Left lung (tissue), 10 donors: Measurements from ENCODE around the gene NGB. TPM values are rescaled to one million over a fixed set of nuclear protein-coding genes. Genes with fewer than 3 reads are reported as not detected.

Experiments used
- ATAC-seq: fragments of 200-7000 bp; cut with Tn5 transposase; one replicate; pipeline ENCODE4 v1.9.1; 2020; ENCODE audit warnings: moderate library complexity
- DNase-seq, 4 donors: peaks; one replicate each; pipeline ENCODE4 v3.0.0-alpha.2; 2013 to 2020
- H3K27ac ChIP-seq, 2 donors: fragments of 200-600 bp; sonication (generic) in 1 of 2; one replicate each; pipeline versions ENCODE4 v1.5.0 to v1.8.0; 2020 to 2021
- H3K27me3 ChIP-seq, 2 donors: fragments of 200-600 bp; sonication (generic) in 1 of 2; one replicate each; pipeline versions ENCODE4 v1.5.0 to v1.8.0; 2020 to 2021
- H3K36me3 ChIP-seq, 2 donors: fragments of 200-600 bp; sonication (generic) in 1 of 2; one replicate each; pipeline versions ENCODE4 v1.5.0 to v1.8.0; 2020 to 2021
- H3K4me1 ChIP-seq, 2 donors: fragments of 200-600 bp; one replicate each; pipeline ENCODE4 v1.8.0; 2021
- H3K4me3 ChIP-seq, 2 donors: fragments of 200-600 bp; sonication (generic) in 1 of 2; one replicate each; pipeline versions ENCODE4 v1.5.0 to v1.8.0; 2020 to 2021; ENCODE audit warnings: mild to moderate bottlenecking in 1 of 2
- H3K9me3 ChIP-seq, 2 donors: fragments of 200-600 bp; sonication (generic) in 1 of 2; one replicate each; pipeline versions ENCODE4 v1.5.0 to v1.8.0; 2020 to 2021
- CTCF ChIP-seq, 2 donors: fragments of 200-600 bp; sonication (generic) in 1 of 2; IDR thresholded peaks; one replicate each; pipeline versions ENCODE4 v1.5.0 to v1.8.0; 2021; ENCODE audit warnings: antibody characterized with exemption in 2 of 2
- intact Hi-C, 2 donors: fragments of 100-400 bp; cut with DNase I; formaldehyde crosslinking; loops; one replicate each; pipeline versions ENCODE4 v1.11.2 to v1.14.2; 2022
- polyA plus RNA-seq, 6 donors: library from polyadenylated mRNA; unstranded; fragments of 120-200 nt; gene quantifications; one replicate each; pipeline ENCODE4 v1.2.1, GENCODE V29; 2013; ENCODE audit not compliant: insufficient read length in 6 of 6
- total RNA-seq, 2 donors: library from RNA; stranded (reverse); fragmentation: NEBNext Ultra II Directional; extraction: Animal tissue kit (Norgen Biotek cat#: 25700); gene quantifications; one replicate each; pipeline ENCODE4 v1.2.1, GENCODE V29; 2021
- donor health status: DM: no; HTN: yes; CAD: no.
- donor health status: DM: no; HTN: no; CAD: no.

The NGB gene
- total and polyA plus RNA-seq, 8 donors, result not detected

GRCh38 chr14:77230914-77231313 lies 40.1 kb downstream of the NGB start:
- Histone ChIP-seq H3K9me3 (peaks cover 0 to 2% of the 10 kb centered on the region in 2 donors), H3K27me3 (no peaks in the 10 kb centered on the region), H3K36me3 (no peaks in the 10 kb centered on the region), H3K4me3 (no peak overlapping the region), H3K27ac (no peak overlapping the region), H3K4me1 (no peaks in the 10 kb centered on the region)
- DNase-seq (no peak), ATAC-seq (no peak)
- intact Hi-C loops, result no loop called here
- no peak for TF ChIP-seq CTCF (IDR thresholded peaks at IDR 0.05)

GRCh38 chr14:77228056-77228455 lies 43.0 kb downstream of the NGB start:
- intact Hi-C loops, result no loop called here
- DNase-seq (no peak), ATAC-seq (no peak)
- Histone ChIP-seq H3K36me3 (no peaks in the 10 kb centered on the region), H3K27me3 (peaks cover 0 to 8% of the 10 kb centered on the region in 2 donors), H3K4me3 (no peak overlapping the region), H3K9me3 (peaks cover 0 to 2% of the 10 kb centered on the region in 2 donors), H3K27ac (no peak overlapping the region), H3K4me1 (no peaks in the 10 kb centered on the region)
- TF ChIP-seq CTCF (IDR thresholded peaks at IDR 0.05), result no peak

GRCh38 chr14:77225892-77226557 lies 45.0 kb downstream of the NGB start:
- no peaks in the 10 kb centered on the region for H3K36me3 ChIP-seq
- no peaks in the 10 kb centered on the region for H3K4me1 ChIP-seq
- H3K9me3 ChIP-seq, result peaks cover 0 to 1% of the 10 kb centered on the region in 2 donors
- H3K4me3 ChIP-seq, result no peak overlapping the region
- H3K27me3 ChIP-seq, result peaks cover 0 to 11% of the 10 kb centered on the region in 2 donors
- no peak for DNase-seq
- intact Hi-C loops, result no loop called here
- H3K27ac ChIP-seq, result no peak overlapping the region
- ATAC-seq, result no peak
- TF ChIP-seq CTCF (IDR thresholded peaks at IDR 0.05), result no peak

- DNase-seq (no peak), ATAC-seq (no peak)
- Histone ChIP-seq H3K9me3 (no peaks in the 10 kb centered on the region), H3K27me3 (peaks cover 0 to 13% of the 10 kb centered on the region in 2 donors), H3K27ac (no peak overlapping the region), H3K4me3 (no peak overlapping the region), H3K4me1 (no peaks in the 10 kb centered on the region), H3K36me3 (no peaks in the 10 kb centered on the region)
- intact Hi-C loops, result no loop called here
- TF ChIP-seq CTCF (IDR thresholded peaks at IDR 0.05), result no peak
Measured at GRCh38 chr14:77225254-77225653, 45.8 kb downstream of the NGB start.

- no peak for TF ChIP-seq CTCF (IDR thresholded peaks at IDR 0.05)
- Histone ChIP-seq H3K4me3 (no peak overlapping the region), H3K4me1 (no peaks in the 10 kb centered on the region), H3K27me3 (peaks cover 0 to 24% of the 10 kb centered on the region in 2 donors), H3K27ac (no peak overlapping the region), H3K9me3 (no peaks in the 10 kb centered on the region), H3K36me3 (no peaks in the 10 kb centered on the region)
- intact Hi-C loops, result no loop called here
- no peak for DNase-seq
- no peak for ATAC-seq
Measured at GRCh38 chr14:77224212-77224611, 46.8 kb downstream of the NGB start.
